Measurements from ENCODE around the gene MYO7A. TPM values are rescaled to one million over a fixed set of nuclear protein-coding genes. Genes with fewer than 3 reads are reported as not detected.

The MYO7A gene
- total RNA-seq, 4 donors from 2014 or later = 2.0 to 18.2 (median 6.6) TPM

- Histone ChIP-seq H3K4me3 (no peak overlapping the region), H3K36me3 (no peaks in the 10 kb centered on the region), H3K4me1 (no peaks in the 10 kb centered on the region), H3K9me3 (no peaks in the 10 kb centered on the region), H3K27ac (no peak overlapping the region), H3K27me3 (no peaks in the 10 kb centered on the region)
- peak in 1 of 2 donors; percentile 38 for DNase-seq
- intact Hi-C loops (cut with DNase I; ENCODE audit: low total_unique reads) = no loop called here
- TF ChIP-seq CTCF (IDR thresholded peaks at IDR 0.05) (peak in 2 of 4 experiments; percentile 27 to 34), POLR2A (IDR thresholded peaks at IDR 0.05) (no peak)
Measured at GRCh38 chr11:77191823-77192495, 63.9 kb downstream of the MYO7A start.

- DNase-seq = no peak
- intact Hi-C loops (cut with DNase I; ENCODE audit: low total_unique reads) = no loop called here
- Histone ChIP-seq H3K27ac (no peak overlapping the region), H3K36me3 (no peaks in the 10 kb centered on the region), H3K4me1 (no peaks in the 10 kb centered on the region), H3K27me3 (no peaks in the 10 kb centered on the region), H3K4me3 (no peak overlapping the region), H3K9me3 (no peaks in the 10 kb centered on the region)
- TF ChIP-seq CTCF (IDR thresholded peaks at IDR 0.05) (no peak), POLR2A (IDR thresholded peaks at IDR 0.05) (no peak)
Measured at GRCh38 chr11:77193167-77193566, 65.1 kb downstream of the MYO7A start.

DNA sequence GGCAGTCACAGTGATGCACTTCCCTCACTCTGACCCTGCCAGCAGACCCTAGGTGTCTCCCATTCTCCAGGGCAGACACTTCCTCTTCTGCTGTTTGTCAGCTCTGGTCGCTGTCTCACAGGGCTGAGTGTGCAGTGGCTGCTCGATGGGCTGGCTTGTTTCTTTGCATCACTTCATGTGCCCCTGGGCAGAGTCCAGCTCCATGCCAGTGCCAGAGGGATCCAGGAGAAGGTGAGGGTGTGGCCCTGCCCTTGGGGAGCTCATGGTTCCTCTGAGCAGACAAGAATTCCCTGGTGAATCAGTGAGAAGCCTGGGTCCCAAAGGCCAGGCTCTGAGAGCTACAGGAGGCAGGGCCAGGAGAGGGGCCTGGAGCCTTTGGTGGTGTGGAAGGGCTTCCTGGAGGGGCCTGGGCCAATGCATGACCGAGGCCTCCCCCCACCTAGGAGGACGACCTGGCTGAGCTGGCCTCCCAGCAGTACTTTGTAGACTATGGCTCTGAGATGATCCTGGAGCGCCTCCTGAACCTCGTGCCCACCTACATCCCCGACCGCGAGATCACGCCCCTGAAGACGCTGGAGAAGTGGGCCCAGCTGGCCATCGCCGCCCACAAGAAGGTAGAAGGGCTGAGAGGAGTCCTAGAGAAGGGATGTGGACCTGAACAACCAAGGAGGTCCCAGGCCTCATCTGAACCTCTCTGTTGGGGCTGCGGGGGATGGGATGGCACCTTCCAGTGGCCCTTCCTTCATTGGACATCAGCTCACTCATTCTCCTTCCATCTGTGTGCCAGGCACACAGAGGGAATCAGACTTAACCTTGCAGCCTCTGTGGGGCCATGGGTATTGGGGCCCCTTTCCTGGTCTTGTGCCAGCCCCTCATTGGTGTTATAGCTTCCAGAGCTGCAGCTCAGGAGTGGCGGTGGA lies 66.1 kb downstream of the MYO7A start:
- H3K4me1 ChIP-seq = no peaks in the 10 kb centered on the region
- no peaks in the 10 kb centered on the region for H3K9me3 ChIP-seq
- TF ChIP-seq CTCF (IDR thresholded peaks at IDR 0.05) = no peak
- no peak for TF ChIP-seq POLR2A (IDR thresholded peaks at IDR 0.05)
- no peak overlapping the region for H3K4me3 ChIP-seq
- no peaks in the 10 kb centered on the region for H3K27me3 ChIP-seq
- H3K36me3 ChIP-seq = no peaks in the 10 kb centered on the region
- no peak for DNase-seq
- H3K27ac ChIP-seq = no peak overlapping the region
- intact Hi-C loops (cut with DNase I; ENCODE audit: low total_unique reads) = no loop called here

DNA sequence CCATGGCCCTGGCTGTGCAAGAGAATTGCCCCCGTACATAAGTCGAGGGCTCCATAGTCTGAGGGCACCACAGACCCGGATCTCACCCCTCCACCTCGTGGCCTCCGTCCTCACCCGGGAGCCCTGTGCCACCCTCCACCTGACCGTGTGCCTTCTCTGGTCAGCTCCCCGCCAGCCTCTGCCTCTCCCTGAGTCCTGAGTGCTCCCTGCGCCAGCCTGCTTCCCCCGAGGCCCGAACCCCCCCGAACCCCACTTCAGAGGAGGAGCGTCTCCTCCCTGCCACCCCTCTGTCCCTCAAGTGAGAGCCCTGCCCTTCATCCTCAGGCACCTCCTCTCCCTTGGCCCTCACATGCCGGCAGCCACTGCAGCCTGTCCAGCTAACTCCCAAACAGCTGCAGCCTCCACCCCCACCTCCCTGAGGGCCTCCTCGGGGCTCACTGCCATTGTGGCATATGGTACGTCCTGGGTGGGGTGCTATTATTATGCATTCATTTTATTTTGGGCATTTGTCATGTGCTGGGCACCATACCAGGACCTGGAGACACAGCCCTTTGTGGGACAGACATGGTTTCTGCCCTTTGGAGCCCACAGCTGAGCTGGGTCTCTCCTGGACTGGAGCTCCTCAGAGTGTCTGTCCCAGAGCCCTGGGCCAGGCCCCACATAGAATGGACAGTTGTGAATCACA lies 67.2 kb downstream of the MYO7A start:
- Histone ChIP-seq H3K27me3 (no peaks in the 10 kb centered on the region), H3K27ac (no peak overlapping the region), H3K36me3 (no peaks in the 10 kb centered on the region), H3K9me3 (no peaks in the 10 kb centered on the region), H3K4me3 (no peak overlapping the region), H3K4me1 (no peaks in the 10 kb centered on the region)
- no peak for DNase-seq
- intact Hi-C loops (cut with DNase I; ENCODE audit: low total_unique reads) = no loop called here
- TF ChIP-seq POLR2A (IDR thresholded peaks at IDR 0.05) (no peak), CTCF (IDR thresholded peaks at IDR 0.05) (no peak)
